K562 (cell line): ENCODE measurements around the gene PLEKHN1. TPM values are rescaled to one million over a fixed set of nuclear protein-coding genes. Genes with fewer than 3 reads are reported as not detected.

Experiments
- BRCA1 ChIP-seq, 2 experiments: fragments of 450-650 bp in 1 of 2; sonication (generic) in 1 of 2; formaldehyde crosslinking in 1 of 2; IDR thresholded peaks; 2 replicates each; pipeline versions ENCODE4 v1.5.0 to v1.6.1; 2017 to 2020; ENCODE audit warnings: mild to moderate bottlenecking in 1 of 2, missing genetic modification reagents in 1 of 2
- CCNT2 ChIP-seq: IDR thresholded peaks from 2 replicates; pipeline ENCODE4 v1.6.1; 2011; ENCODE audit warnings: borderline replicate concordance, low read depth, mild to moderate bottlenecking, moderate library complexity, mixed read lengths, low read length; ENCODE audit not compliant: insufficient read length; ENCODE audit errors: extremely low read depth
- GMEB1 ChIP-seq: fragments of 250-450 bp; sonication (Bioruptor Pico); IDR thresholded peaks from 2 replicates; pipeline ENCODE4 v1.4.0; 2020; ENCODE audit warnings: mild to moderate bottlenecking
- HMBOX1 ChIP-seq: sonication (generic); IDR thresholded peaks from 2 replicates; pipeline ENCODE4 v1.6.1; 2016
- HSF4 ChIP-seq: fragments of 250-450 bp; sonication (Bioruptor Pico); IDR thresholded peaks from 2 replicates; pipeline ENCODE4 v2.1.2; 2022; ENCODE audit warnings: mild to moderate bottlenecking, moderate library complexity, borderline replicate concordance
- MNT ChIP-seq, 2 experiments: fragments of 450-650 bp; conservative IDR thresholded peaks; 2 replicates each; pipeline ENCODE4 v1.6.1; 2017; ENCODE audit warnings: mild to moderate bottlenecking in 2 of 2, moderate library complexity in 2 of 2
- MTA1 ChIP-seq: fragments of 450-650 bp; IDR thresholded peaks from 2 replicates; pipeline ENCODE4 v1.6.1; 2017; ENCODE audit warnings: borderline replicate concordance
- NR1H2 ChIP-seq: sonication (generic); formaldehyde crosslinking; IDR thresholded peaks from 2 replicates; pipeline ENCODE4 v1.4.0; 2020; ENCODE audit warnings: mild to moderate bottlenecking, missing genetic modification reagents
- PHB ChIP-seq: fragments of 250-450 bp; sonication (Bioruptor Pico); IDR thresholded peaks from 2 replicates; pipeline ENCODE4 v1.5.0; 2021
- SMAD1 ChIP-seq: fragments of 150-350 bp; IDR thresholded peaks from 2 replicates; pipeline ENCODE4 v1.6.1; 2014; ENCODE audit warnings: low read length, low read depth; ENCODE audit not compliant: partially characterized antibody
- TARDBP ChIP-seq: fragments of 450-650 bp; IDR thresholded peaks from 2 replicates; pipeline ENCODE4 v1.6.1; 2016
- THAP12 ChIP-seq: fragments of 250-450 bp; sonication (Bioruptor Pico); IDR thresholded peaks from 2 replicates; pipeline ENCODE4 v1.9.0; 2021; ENCODE audit warnings: mild to moderate bottlenecking, inconsistent platforms
- USF1 ChIP-seq: sonication (generic); formaldehyde crosslinking; IDR thresholded peaks from 2 replicates; pipeline ENCODE4 v1.9.0; 2022; ENCODE audit warnings: mild to moderate bottlenecking, missing genetic modification reagents
- ZBTB2 ChIP-seq: fragments of 450-650 bp; IDR thresholded peaks from 2 replicates; pipeline ENCODE4 v1.6.1; 2016; ENCODE audit warnings: antibody characterized with exemption
- ZFX ChIP-seq: sonication (generic); formaldehyde crosslinking; IDR thresholded peaks from 2 replicates; pipeline ENCODE4 v1.8.0; 2022; ENCODE audit warnings: mild to moderate bottlenecking, missing genetic modification reagents, moderate library complexity
- ZNF589 ChIP-seq: fragments of 200-800 bp; sonication (Bioruptor generic); IDR thresholded peaks from 2 replicates; pipeline ENCODE4 v1.6.1; 2016; ENCODE audit warnings: low read depth, missing genetic modification characterization, missing compliant biosample characterization
- ZNF77 ChIP-seq: fragments of 250-450 bp; sonication (Bioruptor Pico); IDR thresholded peaks from 2 replicates; pipeline ENCODE4 v1.5.0; 2020
- polyA plus RNA-seq, 8 experiments: library from polyadenylated mRNA; depleted of rRNA in 4 of 8; stranded (reverse) in 5 of 8; unstranded in 3 of 8; fragments of >200 nt; fragmentation: Nextera tagmentation in 2 of 8; fragmentation: Illumina TruSeq in 1 of 8; extraction: Ambion mirVana in 2 of 8; extraction: Trizol in 1 of 8; gene quantifications; 2 replicates each; pipeline versions ENCODE4 v1.2.1 to v1.2.3, GENCODE V29; 2011 to 2014; ENCODE audit warnings: inconsistent platforms in 1 of 8, missing spikeins in 1 of 8
- total RNA-seq, 7 experiments: library from RNA; depleted of rRNA in 6 of 7; stranded (reverse); fragments of >200 nt in 6 of 7; fragmentation: Illumina TruSeq in 2 of 7; extraction: Trizol in 2 of 7; gene quantifications; 2 replicates each; pipeline versions ENCODE4 v1.2.1 to v1.2.3, GENCODE V29; 2011 to 2021; ENCODE audit warnings: low replicate concordance in 1 of 7

PLEKHN1 gene
- total and polyA plus RNA-seq, 9 of the 15 experiments (the other 6 are each of a cell fraction or from before 2014, with no cell fraction given) = 0.07 to 1.5 (median 0.13) TPM; not detected in 2

- TF ChIP-seq CCNT2 (peak; percentile 61), ZNF589 (CRISPR knock-in tag) (no peak), THAP12 (CRISPR knock-in tag) (0 out of 2 replicates have a peak, but pooled peaks have one; percentile 32), MNT (conservative IDR thresholded peaks at IDR 0.05) (peak; percentile 97 to 99), HSF4 (no peak), GMEB1 (CRISPR knock-in tag) (0 out of 2 replicates have a peak, but pooled peaks have one; percentile 40), USF1 (CRISPR knock-in tag) (0 out of 2 replicates have a peak, but pooled peaks have one; percentile 27), ZFX (no peak), BRCA1 (IDR thresholded peaks at IDR 0.05) (no peak), BRCA1 (CRISPR knock-in tag; IDR thresholded peaks at IDR 0.05) (no peak), ZNF77 (no peak), PHB (no peak), HMBOX1 (no peak), ZBTB2 (no peak), TARDBP (no peak), NR1H2 (CRISPR knock-in tag) (no peak), SMAD1 (peak; percentile 50), MTA1 (no peak)
Measured at GRCh38 chr1:958823-959730, 7.2 kb upstream of the PLEKHN1 start, which contains the start of gene NOC2L (continued).
